Measurements from ENCODE around the gene OR1J4. TPM values are rescaled to one million over a fixed set of nuclear protein-coding genes. Genes with fewer than 3 reads are reported as not detected.
"Not testable (repeated sequence)": the region's sequence is repeated elsewhere in the genome, so short reads cannot be mapped to it uniquely, and the experiment has no call there.

The OR1J4 gene
- polyA plus RNA-seq, 1 of the 3 experiments (the other 2 are of a cell fraction) = 0.07 TPM

DNA sequence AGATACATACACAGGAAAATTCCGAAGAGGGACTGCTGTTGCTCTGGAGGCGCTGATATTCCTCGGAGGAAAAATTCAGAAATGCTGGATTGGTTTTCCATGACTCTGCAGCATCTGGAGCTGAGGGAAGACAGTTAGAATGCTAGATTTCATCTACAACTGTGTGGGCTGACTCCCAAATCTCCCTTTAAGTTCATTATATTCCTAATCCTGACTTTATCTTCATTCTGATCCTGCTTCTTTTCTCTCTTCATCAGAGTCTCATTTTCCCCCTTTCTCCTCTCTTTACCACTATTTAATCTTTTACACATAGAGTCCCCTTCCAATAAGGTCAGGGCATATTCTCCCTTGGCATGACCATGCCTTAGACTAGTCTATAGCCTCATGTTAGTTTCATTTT lies 8.3 kb downstream of the OR1J4 start, which contains the start of gene OR1N1:
OR1N1 (minus strand) TSS at position 101 of the 400 bp plus-strand sequence; CDS start at position 101, 0 bp downstream.
- no peaks in the 10 kb centered on the region for H3K9me3 ChIP-seq
- no peak within 1 kb of the TSS for H3K27ac ChIP-seq (ENCODE audit: low read depth in 2 of 2, low read length in 1 of 2)
- no peaks in the 10 kb centered on the region for H3K9me2 ChIP-seq
- H3K79me2 ChIP-seq (ENCODE audit: insufficient read depth) = no peaks in the 10 kb centered on the region
- H3F3A ChIP-seq (replicated peaks; ENCODE audit: insufficient read depth) = no peaks in the 10 kb centered on the region
- H2AFZ ChIP-seq (ENCODE audit: low read depth) = no peak within 1 kb of the TSS
- WGBS (ENCODE audit: low lambda C conversion rate) = 7% methylated on average over 3 of the region's 3 CpGs
- DNase-seq = no peak
- H3K36me3 ChIP-seq (replicated peaks in 1 of 2; ENCODE audit: control insufficient read depth in 1 of 2, insufficient read depth in 2 of 2, low read length in 1 of 2) = no peaks in the 10 kb centered on the region
- H3K27me3 ChIP-seq (ENCODE audit: insufficient read depth) = peaks cover 8% of the 10 kb centered on the region
- H3K9ac ChIP-seq = no peak within 1 kb of the TSS
- no peak within 1 kb of the TSS for H3K4me3 ChIP-seq (ENCODE audit: low read depth in 2 of 2, low read length in 1 of 2)
- no peaks in the 10 kb centered on the region for H4K20me1 ChIP-seq (ENCODE audit: insufficient read depth)
- ChIA-PET POLR2A (no interaction called here), CTCF (interaction anchor here (1.4 kb wide), 1 partner anchor 29 kb away, joined by 4 read pairs; no protein-coding TSS in a partner anchor)
- TF ChIP-seq FOXJ3 (CRISPR knock-in tag; IDR thresholded peaks at IDR 0.05) (no peak), GATA2 (CRISPR knock-in tag; IDR thresholded peaks at IDR 0.05) (no peak), FOSL2 (IDR thresholded peaks at IDR 0.05; ENCODE audit: borderline replicate concordance, low read depth) (no peak), RAD21 (IDR thresholded peaks at IDR 0.05; ENCODE audit: low read length) (no peak), TEAD4 (IDR thresholded peaks at IDR 0.05; ENCODE audit: borderline replicate concordance, insufficient read depth) (no peak), SIN3A (IDR thresholded peaks at IDR 0.05; ENCODE audit: borderline replicate concordance, low read depth, low read length) (no peak), SMC3 (IDR thresholded peaks at IDR 0.05; ENCODE audit: low read depth, low read length) (no peak), REST (IDR thresholded peaks at IDR 0.05; ENCODE audit: low read depth, low read length) (no peak), RCOR1 (IDR thresholded peaks at IDR 0.05; ENCODE audit: low read length) (no peak), FOXM1 (IDR thresholded peaks at IDR 0.05; ENCODE audit: low read depth) (no peak)
- no peaks in the 10 kb centered on the region for H3K4me1 ChIP-seq (ENCODE audit: control insufficient read depth in 1 of 2, insufficient read depth in 2 of 2, low read depth in 1 of 2, low read length in 1 of 2)
- no peak within 1 kb of the TSS for H3K4me2 ChIP-seq

DNA sequence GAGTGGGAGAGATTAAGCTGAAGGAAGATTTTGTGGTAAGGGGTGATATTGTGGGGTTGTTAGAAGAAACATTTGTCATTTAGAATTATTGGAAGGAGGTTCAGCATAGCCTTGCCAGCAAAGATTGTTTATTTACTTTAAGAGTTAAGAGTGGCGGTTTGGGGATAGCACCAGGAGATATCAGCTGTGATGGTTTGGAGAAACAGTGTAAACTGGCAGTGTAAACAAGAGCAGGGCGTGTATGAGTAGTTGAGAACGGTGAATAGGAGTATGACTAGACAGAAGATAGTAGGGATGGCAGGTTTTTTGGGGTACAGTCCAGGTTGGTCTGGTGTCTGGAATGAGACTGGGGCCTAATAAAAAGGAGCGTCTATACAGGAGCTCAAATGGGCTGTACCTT lies 12.2 kb downstream of the OR1J4 start:
- CTCF ChIA-PET = interaction anchor here (0.8 kb wide), 1 partner anchor 33 kb away, joined by 3 read pairs; no protein-coding TSS in a partner anchor
- H3K27me3 ChIP-seq (ENCODE audit: insufficient read depth) = peaks cover 17% of the 10 kb centered on the region
- H3F3A ChIP-seq (replicated peaks; ENCODE audit: insufficient read depth); H3K79me2 ChIP-seq (ENCODE audit: insufficient read depth); H4K20me1 ChIP-seq (ENCODE audit: insufficient read depth); H3K27ac ChIP-seq (ENCODE audit: low read depth in 2 of 2, low read length in 1 of 2); H3K4me3 ChIP-seq (ENCODE audit: low read depth in 2 of 2, low read length in 1 of 2); H3K9me2 ChIP-seq; H3K9me3 ChIP-seq; H2AFZ ChIP-seq (ENCODE audit: low read depth); H3K9ac ChIP-seq; POLR2A ChIA-PET; H3K4me2 ChIP-seq; H3K4me1 ChIP-seq (ENCODE audit: control insufficient read depth in 1 of 2, insufficient read depth in 2 of 2, low read depth in 1 of 2, low read length in 1 of 2); DNase-seq; H3K36me3 ChIP-seq (replicated peaks in 1 of 2; ENCODE audit: control insufficient read depth in 1 of 2, insufficient read depth in 2 of 2, low read length in 1 of 2): not testable (repeated sequence)
- 53% methylated on average over 4 of the region's 4 CpGs for WGBS (ENCODE audit: low lambda C conversion rate)

Data from SK-N-SH (cell line).